ENCODE results near the gene FLRT2. TPM values are rescaled to one million over a fixed set of nuclear protein-coding genes. Genes with fewer than 3 reads are reported as not detected.

FLRT2 gene
- total RNA-seq, 1 experiment from 2014 or later: 0.43 TPM

GRCh38 chr14:85578357-85578756, 48.4 kb downstream of the FLRT2 start:
- no peaks in the 10 kb centered on the region for H3K27me3 ChIP-seq (replicated peaks; ENCODE audit: control insufficient read depth, insufficient read depth, low read length)
- no peaks in the 10 kb centered on the region for H3K27me3 Mint-ChIP-seq (ENCODE audit: insufficient read depth, unreplicated experiment)
- H3K9me3 ChIP-seq: no peaks in the 10 kb centered on the region
- no peaks in the 10 kb centered on the region for H3K4me1 ChIP-seq
- intact Hi-C loops (cut with micrococcal nuclease; ENCODE audit: unreplicated experiment): no loop called here
- TF ChIP-seq CTCF (IDR thresholded peaks at IDR 0.05; ENCODE audit: insufficient read depth in 1 of 2, low read depth in 1 of 2, low read length in 1 of 2, severe bottlenecking in 1 of 2, unreplicated experiment in 1 of 2): no peak
- no peak for DNase-seq
- H3K36me3 ChIP-seq (ENCODE audit: control insufficient read depth, insufficient read depth, low read length): no peaks in the 10 kb centered on the region
- no peaks in the 10 kb centered on the region for H3K9me3 Mint-ChIP-seq (ENCODE audit: unreplicated experiment)
- H3K4me1 Mint-ChIP-seq (ENCODE audit: low read depth, unreplicated experiment): no peaks in the 10 kb centered on the region
- H3K4me3 Mint-ChIP-seq (ENCODE audit: unreplicated experiment): no peak overlapping the region
- H3K36me3 Mint-ChIP-seq (ENCODE audit: insufficient read depth, unreplicated experiment): no peaks in the 10 kb centered on the region
- no peak overlapping the region for H3K4me3 ChIP-seq (ENCODE audit: low read depth, low read length)
- H3K27ac Mint-ChIP-seq (ENCODE audit: unreplicated experiment): no peak overlapping the region
- POLR2A ChIA-PET: no interaction called here
- CTCF ChIA-PET: no interaction called here
- no TSS peak for BruUV-seq (replicated peaks)

- TF ChIP-seq CTCF (IDR thresholded peaks at IDR 0.05; ENCODE audit: insufficient read depth in 1 of 2, low read depth in 1 of 2, low read length in 1 of 2, severe bottlenecking in 1 of 2, unreplicated experiment in 1 of 2): no peak
- POLR2A ChIA-PET: no interaction called here
- H3K9me3 ChIP-seq: no peaks in the 10 kb centered on the region
- CTCF ChIA-PET: no interaction called here
- Mint-ChIP-seq H3K4me1 (ENCODE audit: low read depth, unreplicated experiment) (no peaks in the 10 kb centered on the region), H3K27me3 (ENCODE audit: insufficient read depth, unreplicated experiment) (no peaks in the 10 kb centered on the region), H3K36me3 (ENCODE audit: insufficient read depth, unreplicated experiment) (no peaks in the 10 kb centered on the region), H3K4me3 (ENCODE audit: unreplicated experiment) (no peak overlapping the region), H3K9me3 (ENCODE audit: unreplicated experiment) (no peaks in the 10 kb centered on the region), H3K27ac (ENCODE audit: unreplicated experiment) (no peak overlapping the region)
- no peaks in the 10 kb centered on the region for H3K4me1 ChIP-seq
- DNase-seq: no peak
- intact Hi-C loops (cut with micrococcal nuclease; ENCODE audit: unreplicated experiment): no loop called here
- H3K4me3 ChIP-seq (ENCODE audit: low read depth, low read length): no peak overlapping the region
- BruUV-seq (replicated peaks): no TSS peak
- H3K36me3 ChIP-seq (ENCODE audit: control insufficient read depth, insufficient read depth, low read length): no peaks in the 10 kb centered on the region
- H3K27me3 ChIP-seq (replicated peaks; ENCODE audit: control insufficient read depth, insufficient read depth, low read length): no peaks in the 10 kb centered on the region
These were observed 49.0 kb downstream of the FLRT2 start for GRCh38 chr14:85578930-85579329.

GRCh38 chr14:85579942-85580341, 50.0 kb downstream of the FLRT2 start:
- no peak for TF ChIP-seq CTCF (IDR thresholded peaks at IDR 0.05; ENCODE audit: insufficient read depth in 1 of 2, low read depth in 1 of 2, low read length in 1 of 2, severe bottlenecking in 1 of 2, unreplicated experiment in 1 of 2)
- H3K9me3 Mint-ChIP-seq (ENCODE audit: unreplicated experiment): no peaks in the 10 kb centered on the region
- H3K36me3 ChIP-seq (ENCODE audit: control insufficient read depth, insufficient read depth, low read length): no peaks in the 10 kb centered on the region
- CTCF ChIA-PET: no interaction called here
- POLR2A ChIA-PET: no interaction called here
- H3K4me3 ChIP-seq (ENCODE audit: low read depth, low read length): no peak overlapping the region
- no peaks in the 10 kb centered on the region for H3K9me3 ChIP-seq
- intact Hi-C loops (cut with micrococcal nuclease; ENCODE audit: unreplicated experiment): no loop called here
- DNase-seq: no peak
- no peaks in the 10 kb centered on the region for H3K4me1 Mint-ChIP-seq (ENCODE audit: low read depth, unreplicated experiment)
- no peaks in the 10 kb centered on the region for H3K36me3 Mint-ChIP-seq (ENCODE audit: insufficient read depth, unreplicated experiment)
- no peak overlapping the region for H3K27ac Mint-ChIP-seq (ENCODE audit: unreplicated experiment)
- BruUV-seq (replicated peaks): no TSS peak
- no peaks in the 10 kb centered on the region for H3K27me3 ChIP-seq (replicated peaks; ENCODE audit: control insufficient read depth, insufficient read depth, low read length)
- H3K27me3 Mint-ChIP-seq (ENCODE audit: insufficient read depth, unreplicated experiment): no peaks in the 10 kb centered on the region
- H3K4me1 ChIP-seq: no peaks in the 10 kb centered on the region
- no peak overlapping the region for H3K4me3 Mint-ChIP-seq (ENCODE audit: unreplicated experiment)

Data from Caco-2 (cell line).